ENCODE data around the gene RNU5D-1.

DNA sequence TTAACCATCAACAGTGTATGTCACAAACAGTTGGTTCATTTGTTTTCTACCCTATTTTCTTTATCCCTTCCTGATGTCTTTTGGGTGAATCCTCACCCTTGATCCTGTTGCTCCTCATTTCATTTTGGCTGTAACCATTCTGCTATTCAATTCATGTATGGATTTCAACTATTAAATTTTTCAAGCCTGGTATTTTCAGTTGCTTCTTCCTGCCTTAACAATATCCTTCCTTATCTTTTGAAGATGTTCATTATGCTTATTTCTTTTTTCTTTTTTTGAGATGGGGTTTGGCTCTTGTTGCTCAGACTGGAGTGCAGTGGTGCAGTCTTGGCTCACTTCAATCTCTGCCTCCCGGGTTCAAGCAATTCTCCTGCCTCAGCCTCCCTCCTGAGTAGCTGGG, 2.8 kb upstream of the RNU5D-1 start:
- TF ChIP-seq, protein P1, sequence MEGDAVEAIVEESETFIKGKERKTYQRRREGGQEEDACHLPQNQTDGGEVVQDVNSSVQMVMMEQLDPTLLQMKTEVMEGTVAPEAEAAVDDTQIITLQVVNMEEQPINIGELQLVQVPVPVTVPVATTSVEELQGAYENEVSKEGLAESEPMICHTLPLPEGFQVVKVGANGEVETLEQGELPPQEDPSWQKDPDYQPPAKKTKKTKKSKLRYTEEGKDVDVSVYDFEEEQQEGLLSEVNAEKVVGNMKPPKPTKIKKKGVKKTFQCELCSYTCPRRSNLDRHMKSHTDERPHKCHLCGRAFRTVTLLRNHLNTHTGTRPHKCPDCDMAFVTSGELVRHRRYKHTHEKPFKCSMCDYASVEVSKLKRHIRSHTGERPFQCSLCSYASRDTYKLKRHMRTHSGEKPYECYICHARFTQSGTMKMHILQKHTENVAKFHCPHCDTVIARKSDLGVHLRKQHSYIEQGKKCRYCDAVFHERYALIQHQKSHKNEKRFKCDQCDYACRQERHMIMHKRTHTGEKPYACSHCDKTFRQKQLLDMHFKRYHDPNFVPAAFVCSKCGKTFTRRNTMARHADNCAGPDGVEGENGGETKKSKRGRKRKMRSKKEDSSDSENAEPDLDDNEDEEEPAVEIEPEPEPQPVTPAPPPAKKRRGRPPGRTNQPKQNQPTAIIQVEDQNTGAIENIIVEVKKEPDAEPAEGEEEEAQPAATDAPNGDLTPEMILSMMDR (conservative IDR thresholded peaks at IDR 0.05), result no peak
- TF ChIP-seq ZFX (IDR thresholded peaks at IDR 0.05), result no peak

All from C4-2B (cell line).